CD4-positive, alpha-beta memory T cell (primary cell): ENCODE measurements around the gene SH3BP2. TPM values are rescaled to one million over a fixed set of nuclear protein-coding genes. Genes with fewer than 3 reads are reported as not detected.

Source experiments
- CTCF ChIA-PET: fragments of 350-600 bp; sonication (Branson Sonifier 250); formaldehyde crosslinking; loops from one replicate; lab custom pipeline; 2021; ENCODE audit warnings: inconsistent platforms; ENCODE audit not compliant: partially characterized antibody; lab: Charles Lee
- POLR2A ChIA-PET: fragments of 350-600 bp; sonication (Branson Sonifier 250); formaldehyde crosslinking; loops from one replicate; lab custom pipeline; 2021; ENCODE audit not compliant: partially characterized antibody; lab: Charles Lee
- DNase-seq, 5 donors: peaks; one replicate each; pipeline versions ENCODE4 v3.0.0 to v3.0.0-alpha.2; 2020 to 2022; ENCODE audit warnings: mixed read lengths in 1 of 5
- H3K27ac ChIP-seq: one replicate; pipeline ENCODE4 v1.7.0; 2013; ENCODE audit warnings: low read depth, low read length
- H3K27me3 ChIP-seq: 2 replicates; pipeline ENCODE4 v1.7.0; 2013; ENCODE audit warnings: mild to moderate bottlenecking, low read length, moderate library complexity; ENCODE audit not compliant: insufficient read depth
- H3K36me3 ChIP-seq: 2 replicates; pipeline ENCODE4 v1.7.0; 2013; ENCODE audit warnings: mild to moderate bottlenecking, low read length, moderate library complexity; ENCODE audit not compliant: insufficient read depth
- H3K4me1 ChIP-seq: 2 replicates; pipeline ENCODE4 v1.7.0; 2013; ENCODE audit warnings: mild to moderate bottlenecking, low read length, moderate library complexity; ENCODE audit not compliant: insufficient read depth
- H3K4me3 ChIP-seq, 2 donors: one replicate each; pipeline ENCODE4 v1.7.0; 2013; ENCODE audit warnings: low read length in 2 of 2, mild to moderate bottlenecking in 1 of 2
- H3K9me3 ChIP-seq, 2 donors: one replicate each; pipeline ENCODE4 v1.7.0; 2013; ENCODE audit warnings: low read length in 2 of 2, control low read depth in 1 of 2; ENCODE audit not compliant: control insufficient read depth in 1 of 2
- H3K27ac Mint-ChIP-seq, 7 donors: one replicate each; pipeline ENCODE4 v1.8.0; 2020 to 2021; ENCODE audit warnings: mixed read lengths in 7 of 7, mild to moderate bottlenecking in 6 of 7, inconsistent platforms in 3 of 7, moderate library complexity in 3 of 7
- H3K27me3 Mint-ChIP-seq, 2 donors: one replicate each; pipeline ENCODE4 v1.8.0; 2020 to 2021; ENCODE audit warnings: mixed read lengths in 2 of 2
- H3K36me3 Mint-ChIP-seq, 2 donors: one replicate each; pipeline ENCODE4 v1.8.0; 2020 to 2021; ENCODE audit warnings: mixed read lengths in 2 of 2, inconsistent platforms in 1 of 2, mild to moderate bottlenecking in 1 of 2
- H3K4me1 Mint-ChIP-seq, 4 donors: one replicate each; pipeline ENCODE4 v1.8.0; 2020 to 2021; ENCODE audit warnings: mixed read lengths in 4 of 4, mild to moderate bottlenecking in 1 of 4
- H3K4me3 Mint-ChIP-seq, 8 donors: one replicate each; pipeline ENCODE4 v1.8.0; 2020 to 2021; ENCODE audit warnings: mixed read lengths in 8 of 8, mild to moderate bottlenecking in 7 of 8, moderate library complexity in 6 of 8, inconsistent platforms in 3 of 8
- H3K9me3 Mint-ChIP-seq, 8 donors: one replicate each; pipeline ENCODE4 v1.8.0; 2020 to 2021; ENCODE audit warnings: mixed read lengths in 8 of 8, mild to moderate bottlenecking in 5 of 8, inconsistent platforms in 3 of 8, moderate library complexity in 1 of 8
- intact Hi-C: fragments of 100-400 bp; cut with micrococcal nuclease; formaldehyde crosslinking; loops from one replicate; pipeline ENCODE4 v1.15.1; 2023
- polyA plus RNA-seq, 2 donors: library from polyadenylated mRNA; unstranded; fragments of 300-500 nt; fragmentation: Illumina TruSeq; gene quantifications; one replicate each; pipeline ENCODE4 v1.2.3, GENCODE V29; 2021
- total RNA-seq, 2 experiments: library from RNA; stranded (reverse); gene quantifications; one replicate each; pipeline ENCODE4 v1.2.3, GENCODE V29; 2021

SH3BP2 gene
- total and polyA plus RNA-seq, 4 experiments from 2014 or later = 3.8 to 44.3 (median 27.1) TPM

DNA sequence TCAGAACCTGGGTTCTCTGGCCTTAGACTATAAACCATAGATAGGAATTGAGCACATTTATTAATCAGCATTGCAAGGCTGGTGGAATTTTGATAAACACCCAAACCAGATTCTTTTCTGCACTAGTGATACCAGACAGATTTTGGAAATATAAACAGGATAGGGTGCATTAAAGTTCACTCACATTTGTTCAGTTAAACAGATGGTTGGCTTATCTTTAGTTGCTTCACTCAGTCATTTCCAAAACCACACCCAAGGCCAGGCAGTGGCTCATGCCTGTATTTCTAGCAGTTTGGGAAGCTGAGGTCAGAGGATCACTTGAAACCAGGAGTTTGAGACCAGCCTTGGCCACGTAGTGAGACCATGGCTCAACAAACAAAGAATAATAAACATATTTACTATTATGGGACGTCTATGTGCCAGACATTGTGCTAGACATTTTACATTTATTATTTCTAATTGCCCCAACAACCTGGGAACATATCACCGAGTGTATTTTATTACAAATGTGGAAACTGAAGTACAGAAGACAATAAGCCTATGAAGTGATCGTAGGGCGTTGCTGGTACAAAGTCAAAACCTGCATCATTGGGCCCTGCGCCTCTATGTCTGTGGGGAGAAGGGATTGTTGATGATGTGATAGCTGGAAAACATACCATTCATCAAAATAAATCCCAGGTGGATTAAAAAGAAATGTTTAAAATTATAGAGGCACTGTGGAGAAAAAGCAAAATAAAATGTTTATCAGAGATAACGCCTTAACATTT lies 65.7 kb downstream of the SH3BP2 start:
- Histone ChIP-seq H3K36me3 (peaks cover 12% of the 10 kb centered on the region), H3K9me3 (no peaks in the 10 kb centered on the region), H3K4me3 (no peak overlapping the region), H3K27me3 (no peaks in the 10 kb centered on the region), H3K27ac (no peak overlapping the region), H3K4me1 (peaks cover 77% of the 10 kb centered on the region)
- peak overlapping the region in 1 of 8 donors; percentile 39 for H3K4me3 Mint-ChIP-seq
- H3K4me1 Mint-ChIP-seq = peaks cover 57 to 85% (median 74%) of the 10 kb centered on the region in 4 donors
- ChIA-PET CTCF (no interaction called here), POLR2A (no interaction called here)
- peaks cover 0 to 13% of the 10 kb centered on the region in 2 donors for H3K36me3 Mint-ChIP-seq
- peak overlapping the region; percentile 16 to 84 (median 52) for H3K27ac Mint-ChIP-seq
- DNase-seq = no peak
- intact Hi-C loops = no loop called here
- peaks cover 0 to 3% (median 0%) of the 10 kb centered on the region in 8 donors for H3K9me3 Mint-ChIP-seq
- H3K27me3 Mint-ChIP-seq = no peaks in the 10 kb centered on the region

DNA sequence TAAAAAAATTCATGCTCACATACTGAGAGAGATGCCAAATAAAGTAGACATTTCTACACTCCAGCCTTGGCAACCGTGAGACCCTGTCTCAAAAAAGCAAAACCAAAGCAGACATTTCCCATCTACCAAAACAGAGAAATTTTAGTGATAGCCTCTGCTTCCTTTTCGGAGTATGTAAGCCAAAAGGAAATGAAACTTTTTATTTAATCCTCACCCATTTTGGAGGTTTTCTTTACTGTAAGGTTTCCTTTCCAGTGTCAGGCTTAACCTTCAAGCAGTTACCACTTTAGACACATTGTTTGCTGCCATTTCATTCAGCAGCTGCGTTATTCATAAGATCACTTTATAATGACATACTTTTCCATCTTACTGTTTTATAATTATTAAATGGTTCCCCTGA lies 66.6 kb downstream of the SH3BP2 start:
- Histone ChIP-seq H3K4me3 (no peak overlapping the region), H3K4me1 (peaks cover 74% of the 10 kb centered on the region), H3K27me3 (no peaks in the 10 kb centered on the region), H3K27ac (no peak overlapping the region), H3K9me3 (no peaks in the 10 kb centered on the region), H3K36me3 (peaks cover 3% of the 10 kb centered on the region)
- DNase-seq = no peak
- Mint-ChIP-seq H3K36me3 (peaks cover 0 to 6% of the 10 kb centered on the region in 2 donors), H3K27ac (peak overlapping the region in 4 of 7 donors; percentile 16 to 85 (median 54)), H3K4me3 (peak overlapping the region in 4 of 8 donors; percentile 21 to 56 (median 36)), H3K4me1 (peaks cover 57 to 81% (median 72%) of the 10 kb centered on the region in 4 donors), H3K27me3 (no peaks in the 10 kb centered on the region), H3K9me3 (peaks cover 0 to 3% (median 0%) of the 10 kb centered on the region in 8 donors)
- ChIA-PET CTCF (no interaction called here), POLR2A (interaction anchor here (1.4 kb wide), 1 partner anchor 22 kb away, joined by 5 read pairs; no protein-coding TSS in a partner anchor)
- intact Hi-C loops = no loop called here

DNA sequence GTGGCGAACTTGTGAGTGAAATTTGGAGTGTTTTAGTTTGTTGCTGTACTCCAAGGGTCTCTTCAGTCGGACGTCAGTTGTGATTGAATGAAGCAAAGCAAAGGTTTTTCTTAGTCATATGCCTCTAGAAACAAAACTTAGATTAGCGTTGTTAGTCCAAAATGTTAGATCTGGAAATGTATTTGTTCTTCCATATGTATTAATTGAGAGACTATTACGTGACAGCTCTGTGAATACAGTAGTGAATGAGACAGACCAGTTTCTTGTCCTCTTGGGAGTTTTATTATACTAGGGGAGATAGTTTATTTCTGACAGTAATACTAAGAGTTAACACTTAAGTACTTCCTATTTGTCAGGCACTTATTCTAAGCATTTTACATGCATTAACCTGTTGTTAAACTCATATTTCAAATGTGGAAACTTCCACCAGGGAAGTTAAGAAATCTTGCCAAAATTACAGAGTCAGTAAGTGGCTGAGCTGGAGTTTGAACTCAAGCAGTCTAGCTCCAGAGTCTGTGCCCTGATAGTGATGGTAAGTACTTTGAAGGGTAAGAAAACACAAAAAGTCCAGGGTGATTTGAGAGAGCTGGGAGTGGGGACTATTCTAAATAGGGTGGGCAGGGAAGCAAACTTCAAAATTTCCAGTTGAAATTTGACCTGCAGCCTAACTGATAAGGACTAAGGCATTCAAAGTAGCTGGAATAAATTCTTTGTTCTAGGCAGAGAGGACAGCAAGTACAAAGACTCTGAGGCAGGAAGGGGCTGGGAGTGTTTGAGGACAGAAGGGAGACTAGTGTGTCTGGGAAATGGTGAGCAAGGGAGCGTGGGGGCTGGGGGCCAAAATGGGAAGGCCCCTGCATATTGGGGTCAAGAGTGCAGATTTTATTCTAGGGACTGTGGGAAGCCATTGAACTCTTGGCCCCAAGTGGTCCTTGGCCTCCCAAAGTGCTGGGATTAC lies 67.8 kb downstream of the SH3BP2 start:
- Histone ChIP-seq H3K27me3 (no peaks in the 10 kb centered on the region), H3K4me1 (peaks cover 78% of the 10 kb centered on the region)
- peak overlapping the region in 4 of 8 donors; percentile 5 to 37 (median 15) for H3K4me3 Mint-ChIP-seq

DNA sequence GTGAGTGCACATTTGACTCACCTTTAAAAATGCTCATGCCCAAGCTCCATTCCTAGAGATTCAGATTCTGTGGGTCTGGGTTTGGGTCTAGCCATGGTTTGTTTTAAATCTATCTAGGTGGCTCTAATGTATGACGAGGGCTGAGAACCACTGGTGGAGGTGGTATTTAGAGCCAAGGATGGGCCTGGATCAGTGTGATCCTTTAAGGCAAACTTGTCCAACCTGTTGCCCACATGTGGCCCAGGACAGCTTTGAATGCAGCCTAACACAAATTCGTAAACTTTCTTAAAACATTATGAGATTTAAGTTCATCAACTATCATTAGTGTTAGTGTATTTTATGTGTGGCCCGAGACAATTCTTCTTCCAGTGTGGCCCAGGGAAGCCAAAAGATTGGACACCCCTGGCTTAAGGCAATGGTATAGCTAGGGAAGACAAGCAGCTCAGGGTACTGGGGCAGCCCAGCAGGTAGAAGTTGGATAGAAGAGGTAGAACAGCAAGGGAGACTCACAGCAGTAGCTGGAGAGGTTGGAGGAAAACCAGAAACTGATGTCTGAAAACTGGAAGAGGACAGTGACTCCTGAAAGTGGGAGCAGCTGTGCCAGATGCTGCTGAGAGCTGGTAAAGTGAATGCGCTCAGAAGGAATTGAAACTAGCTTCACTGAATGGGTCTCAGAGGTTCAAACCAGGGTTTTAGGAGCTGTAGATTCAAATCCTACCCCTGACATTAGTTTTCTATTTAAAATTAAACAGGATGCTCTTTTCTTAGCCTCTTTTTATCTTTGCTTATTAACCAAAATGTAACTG lies 68.9 kb downstream of the SH3BP2 start:
- ChIA-PET CTCF (interaction anchor here (0.6 to 1.9 kb wide), 6 partner anchors 10 to 98 kb away, joined by 3 to 9 read pairs (median 4); no protein-coding TSS in a partner anchor), POLR2A (interaction anchor here (1.7 kb wide), 1 partner anchor 10 kb away, joined by 6 read pairs; no protein-coding TSS in a partner anchor)
- Mint-ChIP-seq H3K9me3 (peaks cover 0 to 4% (median 0%) of the 10 kb centered on the region in 8 donors), H3K4me3 (peak overlapping the region in 2 of 8 donors; percentile 13 to 24), H3K4me1 (peaks cover 62 to 87% (median 74%) of the 10 kb centered on the region in 4 donors), H3K36me3 (peaks cover 0 to 4% of the 10 kb centered on the region in 2 donors), H3K27ac (peak overlapping the region in 4 of 7 donors; percentile 8 to 82 (median 18)), H3K27me3 (no peaks in the 10 kb centered on the region)
- peaks cover 85% of the 10 kb centered on the region for H3K4me1 ChIP-seq
- no peaks in the 10 kb centered on the region for H3K27me3 ChIP-seq
- no peaks in the 10 kb centered on the region for H3K36me3 ChIP-seq
- H3K27ac ChIP-seq = no peak overlapping the region
- H3K4me3 ChIP-seq = no peak overlapping the region
- DNase-seq = no peak
- no peaks in the 10 kb centered on the region for H3K9me3 ChIP-seq
- intact Hi-C loops = no loop called here

More for the DNA sequence above, 67.8 kb downstream of the SH3BP2 start:
- Histone ChIP-seq H3K4me3 (no peak overlapping the region), H3K36me3 (no peaks in the 10 kb centered on the region), H3K27ac (no peak overlapping the region), H3K9me3 (no peaks in the 10 kb centered on the region)
- POLR2A ChIA-PET = interaction anchor here (1.4 kb wide), 1 partner anchor 23 kb away, joined by 5 read pairs; no protein-coding TSS in a partner anchor
- peaks cover 64 to 82% (median 73%) of the 10 kb centered on the region in 4 donors for H3K4me1 Mint-ChIP-seq
- peaks cover 0 to 4% of the 10 kb centered on the region in 2 donors for H3K36me3 Mint-ChIP-seq
- H3K27me3 Mint-ChIP-seq = no peaks in the 10 kb centered on the region
- CTCF ChIA-PET = interaction anchor here (1.6 to 1.9 kb wide), 2 partner anchors 19 to 96 kb away, joined by 6 to 9 read pairs; no protein-coding TSS in a partner anchor
- no peak for DNase-seq
- peak overlapping the region in 6 of 7 donors; percentile 2 to 78 (median 42) for H3K27ac Mint-ChIP-seq
- peaks cover 0 to 4% (median 0%) of the 10 kb centered on the region in 8 donors for H3K9me3 Mint-ChIP-seq
- intact Hi-C loops = no loop called here

DNA sequence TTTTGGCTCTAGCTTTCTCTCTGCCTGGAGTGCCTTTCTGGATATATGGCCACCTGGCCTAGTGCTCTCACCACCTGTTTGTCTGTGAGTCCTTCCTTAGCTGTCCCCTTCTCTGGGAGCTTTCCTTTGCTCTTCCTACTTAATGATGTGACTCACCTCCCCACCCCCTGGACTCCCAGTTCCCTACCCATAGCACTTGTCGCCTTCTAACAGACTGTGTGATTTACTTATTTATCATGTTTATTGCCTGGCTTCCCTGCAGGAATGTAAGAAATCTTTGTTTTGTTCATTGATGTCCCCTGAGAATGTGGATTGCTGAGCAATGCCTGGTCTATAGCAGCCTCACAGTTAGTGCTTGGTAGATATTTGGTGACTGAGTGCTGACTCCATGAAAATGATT lies 69.6 kb downstream of the SH3BP2 start:
- Mint-ChIP-seq H3K9me3 (peaks cover 0 to 4% (median 0%) of the 10 kb centered on the region in 8 donors), H3K4me1 (peaks cover 65 to 91% (median 77%) of the 10 kb centered on the region in 4 donors), H3K27me3 (no peaks in the 10 kb centered on the region), H3K27ac (peak overlapping the region in 4 of 7 donors; percentile 8 to 82 (median 47)), H3K4me3 (peak overlapping the region in 3 of 8 donors; percentile 18 to 31 (median 24)), H3K36me3 (peaks cover 0 to 6% of the 10 kb centered on the region in 2 donors)
- no peaks in the 10 kb centered on the region for H3K36me3 ChIP-seq
- POLR2A ChIA-PET = interaction anchor here (1.7 kb wide), 1 partner anchor 9 kb away, joined by 6 read pairs; no protein-coding TSS in a partner anchor
- CTCF ChIA-PET = interaction anchor here (0.6 to 1.9 kb wide), 6 partner anchors 10 to 98 kb away, joined by 3 to 9 read pairs (median 4); no protein-coding TSS in a partner anchor
- H3K27ac ChIP-seq = no peak overlapping the region
- no peaks in the 10 kb centered on the region for H3K9me3 ChIP-seq
- H3K4me1 ChIP-seq = peaks cover 87% of the 10 kb centered on the region
- no peak overlapping the region for H3K4me3 ChIP-seq
- intact Hi-C loops = no loop called here
- no peaks in the 10 kb centered on the region for H3K27me3 ChIP-seq
- no peak for DNase-seq

DNA sequence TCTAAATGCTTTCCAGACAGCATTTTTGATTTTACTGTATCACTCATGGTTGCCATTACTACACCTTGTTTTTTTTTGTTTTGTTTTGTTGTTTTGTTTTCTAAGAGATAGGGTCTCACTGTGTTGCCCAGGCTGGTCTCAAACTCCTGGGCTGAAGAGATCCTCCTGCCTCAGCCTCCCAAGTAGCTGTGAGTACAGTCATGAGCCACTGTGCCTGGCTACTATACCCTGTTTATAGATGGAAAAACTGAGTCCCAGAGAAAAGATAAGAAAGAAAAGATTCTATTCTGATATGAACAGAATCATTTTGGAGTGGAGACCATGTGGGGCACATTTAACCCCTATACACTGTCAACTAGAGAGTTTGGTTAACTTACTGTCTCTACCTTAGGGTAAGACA lies 70.8 kb downstream of the SH3BP2 start:
- CTCF ChIA-PET = interaction anchor here (1.7 kb wide), 1 partner anchor 25 kb away, joined by 4 read pairs; no protein-coding TSS in a partner anchor
- Mint-ChIP-seq H3K27ac (peak overlapping the region in 3 of 7 donors; percentile 4 to 37 (median 32)), H3K4me1 (peaks cover 62 to 91% (median 76%) of the 10 kb centered on the region in 4 donors), H3K27me3 (no peaks in the 10 kb centered on the region), H3K36me3 (peaks cover 0 to 8% of the 10 kb centered on the region in 2 donors), H3K4me3 (no peak overlapping the region), H3K9me3 (peaks cover 0 to 4% (median 0%) of the 10 kb centered on the region in 8 donors)
- H3K9me3 ChIP-seq = no peaks in the 10 kb centered on the region
- DNase-seq = no peak
- no peaks in the 10 kb centered on the region for H3K27me3 ChIP-seq
- H3K27ac ChIP-seq = no peak overlapping the region
- intact Hi-C loops = no loop called here
- no peaks in the 10 kb centered on the region for H3K36me3 ChIP-seq
- POLR2A ChIA-PET = interaction anchor here (1.7 kb wide), 1 partner anchor 8 kb away, joined by 6 read pairs; no protein-coding TSS in a partner anchor
- H3K4me3 ChIP-seq = no peak overlapping the region
- H3K4me1 ChIP-seq = peaks cover 87% of the 10 kb centered on the region
